ENCODE data around the gene SLC35B1.
A peak's percentile ranks its signal among the peaks of the same experiment; 100 is the strongest.

The SLC35B1 gene

GRCh38 chr17:49691677-49692191 is 16.0 kb downstream of the SLC35B1 start:
- H3K14ac ChIP-seq (ENCODE audit: low read length in 2 of 2), result no peak overlapping the region
- peak overlapping the region; percentile 7 for H3K9ac ChIP-seq (ENCODE audit: low read length)
- no peak overlapping the region for H3K4ac ChIP-seq (ENCODE audit: low read depth in 1 of 2, low read length in 2 of 2)
- H4K8ac ChIP-seq (ENCODE audit: low read length), result no peak overlapping the region
- 74% methylated on average over 7 of the region's 8 CpGs for WGBS
- no peaks in the 10 kb centered on the region for H3K79me1 ChIP-seq (replicated peaks; ENCODE audit: low read length, poor library complexity, severe bottlenecking)
- H2BK15ac ChIP-seq (ENCODE audit: low read depth, poor library complexity, severe bottlenecking), result no peak overlapping the region
- H3K36me3 ChIP-seq (ENCODE audit: control insufficient read depth in 1 of 2, insufficient read depth in 2 of 2, low read depth in 1 of 2, low read length in 2 of 2), result no peaks in the 10 kb centered on the region
- no peak overlapping the region for H2AFZ ChIP-seq (ENCODE audit: low read depth, low read length)
- DNase-seq, result no peak
- no peak overlapping the region for H2BK120ac ChIP-seq (ENCODE audit: low read depth, low read length)
- H4K91ac ChIP-seq (ENCODE audit: low read length), result no peak overlapping the region
- H3K9me3 ChIP-seq (ENCODE audit: control insufficient read depth, low read length), result no peaks in the 10 kb centered on the region
- H3K4me3 ChIP-seq (ENCODE audit: insufficient read depth in 1 of 2, low read depth in 1 of 2, low read length in 2 of 2), result no peak overlapping the region
- H2BK5ac ChIP-seq (ENCODE audit: low read depth, low read length, poor library complexity, severe bottlenecking), result no peak overlapping the region
- no peak overlapping the region for H3K4me2 ChIP-seq (ENCODE audit: low read length, poor library complexity, severe bottlenecking)
- H2BK12ac ChIP-seq (ENCODE audit: low read length in 2 of 2), result no peak overlapping the region
- peaks cover 4 to 10% of the 10 kb centered on the region in 2 experiments for H3K27me3 ChIP-seq (ENCODE audit: control insufficient read depth in 1 of 2, insufficient read depth in 1 of 2, low read length in 2 of 2)
- H3K23ac ChIP-seq (ENCODE audit: low read length in 2 of 2), result no peak overlapping the region
- no peak overlapping the region for H3K27ac ChIP-seq (ENCODE audit: low read length, poor library complexity, severe bottlenecking)
- H3K18ac ChIP-seq (ENCODE audit: low read depth in 1 of 2, low read length in 2 of 2), result no peak overlapping the region
- no peak overlapping the region for H2AK5ac ChIP-seq (ENCODE audit: low read length, severe bottlenecking)
- H3K4me1 ChIP-seq (ENCODE audit: control insufficient read depth, insufficient read depth, low read depth, low read length), result no peaks in the 10 kb centered on the region

GRCh38 chr17:49691086-49691676 is 16.6 kb downstream of the SLC35B1 start:
- Histone ChIP-seq H3K4ac (ENCODE audit: low read depth in 1 of 2, low read length in 2 of 2) (no peak overlapping the region), H4K8ac (ENCODE audit: low read length) (no peak overlapping the region), H3K14ac (ENCODE audit: low read length in 2 of 2) (no peak overlapping the region), H3K4me3 (ENCODE audit: insufficient read depth in 1 of 2, low read depth in 1 of 2, low read length in 2 of 2) (no peak overlapping the region), H2AK5ac (ENCODE audit: low read length, severe bottlenecking) (no peak overlapping the region), H3K27ac (ENCODE audit: low read length, poor library complexity, severe bottlenecking) (no peak overlapping the region), H3K27me3 (ENCODE audit: control insufficient read depth in 1 of 2, insufficient read depth in 1 of 2, low read length in 2 of 2) (peaks cover under 1 to 10% of the 10 kb centered on the region in 2 experiments), H3K9ac (ENCODE audit: low read length) (peak overlapping the region; percentile 7), H3K23ac (ENCODE audit: low read length in 2 of 2) (no peak overlapping the region), H3K4me1 (ENCODE audit: control insufficient read depth, insufficient read depth, low read depth, low read length) (no peaks in the 10 kb centered on the region), H3K4me2 (ENCODE audit: low read length, poor library complexity, severe bottlenecking) (no peak overlapping the region), H2BK5ac (ENCODE audit: low read depth, low read length, poor library complexity, severe bottlenecking) (no peak overlapping the region), H3K79me1 (replicated peaks; ENCODE audit: low read length, poor library complexity, severe bottlenecking) (no peaks in the 10 kb centered on the region), H2AFZ (ENCODE audit: low read depth, low read length) (no peak overlapping the region), H4K91ac (ENCODE audit: low read length) (no peak overlapping the region), H3K9me3 (ENCODE audit: control insufficient read depth, low read length) (no peaks in the 10 kb centered on the region), H3K36me3 (ENCODE audit: control insufficient read depth in 1 of 2, insufficient read depth in 2 of 2, low read depth in 1 of 2, low read length in 2 of 2) (no peaks in the 10 kb centered on the region), H2BK15ac (ENCODE audit: low read depth, poor library complexity, severe bottlenecking) (no peak overlapping the region), H2BK120ac (ENCODE audit: low read depth, low read length) (no peak overlapping the region), H3K18ac (ENCODE audit: low read depth in 1 of 2, low read length in 2 of 2) (no peak overlapping the region), H2BK12ac (ENCODE audit: low read length in 2 of 2) (no peak overlapping the region)
- WGBS, result 87% methylated on average over 9 of the region's 9 CpGs
- DNase-seq, result peak; percentile 56

GRCh38 chr17:49690256-49690655 is 17.5 kb downstream of the SLC35B1 start:
- DNase-seq, result no peak

GRCh38 chr17:49688848-49689247 is 18.9 kb downstream of the SLC35B1 start:
- Histone ChIP-seq H3K18ac (ENCODE audit: low read depth in 1 of 2, low read length in 2 of 2) (peak overlapping the region; percentile 45 to 64), H3K9me3 (ENCODE audit: control insufficient read depth, low read length) (no peaks in the 10 kb centered on the region), H2BK5ac (ENCODE audit: low read depth, low read length, poor library complexity, severe bottlenecking) (no peak overlapping the region), H4K91ac (ENCODE audit: low read length) (peak overlapping the region; percentile 52), H2AFZ (ENCODE audit: low read depth, low read length) (no peak overlapping the region), H3K36me3 (ENCODE audit: control insufficient read depth in 1 of 2, insufficient read depth in 2 of 2, low read depth in 1 of 2, low read length in 2 of 2) (no peaks in the 10 kb centered on the region), H2BK12ac (ENCODE audit: low read length in 2 of 2) (peak overlapping the region; percentile 69 to 97), H3K27ac (ENCODE audit: low read length, poor library complexity, severe bottlenecking) (no peak overlapping the region), H3K79me1 (replicated peaks; ENCODE audit: low read length, poor library complexity, severe bottlenecking) (no peaks in the 10 kb centered on the region), H3K27me3 (ENCODE audit: control insufficient read depth in 1 of 2, insufficient read depth in 1 of 2, low read length in 2 of 2) (peaks cover 0 to 4% of the 10 kb centered on the region in 2 experiments), H4K8ac (ENCODE audit: low read length) (peak overlapping the region; percentile 35), H3K4ac (ENCODE audit: low read depth in 1 of 2, low read length in 2 of 2) (peak overlapping the region in 1 of 2 experiments; percentile 66), H3K4me2 (ENCODE audit: low read length, poor library complexity, severe bottlenecking) (no peak overlapping the region), H3K9ac (ENCODE audit: low read length) (no peak overlapping the region), H2AK5ac (ENCODE audit: low read length, severe bottlenecking) (peak overlapping the region; percentile 39), H3K14ac (ENCODE audit: low read length in 2 of 2) (no peak overlapping the region), H3K4me3 (ENCODE audit: insufficient read depth in 1 of 2, low read depth in 1 of 2, low read length in 2 of 2) (no peak overlapping the region), H2BK120ac (ENCODE audit: low read depth, low read length) (peak overlapping the region; percentile 64), H3K4me1 (ENCODE audit: control insufficient read depth, insufficient read depth, low read depth, low read length) (no peaks in the 10 kb centered on the region), H3K23ac (ENCODE audit: low read length in 2 of 2) (no peak overlapping the region), H2BK15ac (ENCODE audit: low read depth, poor library complexity, severe bottlenecking) (peak overlapping the region; percentile 26)
- WGBS, result 77% methylated on average over 4 of the region's 4 CpGs
- no peak for DNase-seq

More at GRCh38 chr17:49690256-49690655, 17.5 kb downstream of the SLC35B1 start:
- no peak overlapping the region for H3K18ac ChIP-seq (ENCODE audit: low read depth in 1 of 2, low read length in 2 of 2)
- 66% methylated on average over 2 of the region's 2 CpGs for WGBS
- H2BK12ac ChIP-seq (ENCODE audit: low read length in 2 of 2), result no peak overlapping the region
- H3K14ac ChIP-seq (ENCODE audit: low read length in 2 of 2), result no peak overlapping the region
- H2BK120ac ChIP-seq (ENCODE audit: low read depth, low read length), result no peak overlapping the region
- H2BK15ac ChIP-seq (ENCODE audit: low read depth, poor library complexity, severe bottlenecking), result peak overlapping the region; percentile 64
- no peak overlapping the region for H3K9ac ChIP-seq (ENCODE audit: low read length)
- H2BK5ac ChIP-seq (ENCODE audit: low read depth, low read length, poor library complexity, severe bottlenecking), result no peak overlapping the region
- H3K79me1 ChIP-seq (replicated peaks; ENCODE audit: low read length, poor library complexity, severe bottlenecking), result no peaks in the 10 kb centered on the region
- no peaks in the 10 kb centered on the region for H3K9me3 ChIP-seq (ENCODE audit: control insufficient read depth, low read length)
- H3K27ac ChIP-seq (ENCODE audit: low read length, poor library complexity, severe bottlenecking), result no peak overlapping the region
- H3K23ac ChIP-seq (ENCODE audit: low read length in 2 of 2), result no peak overlapping the region
- no peak overlapping the region for H3K4me2 ChIP-seq (ENCODE audit: low read length, poor library complexity, severe bottlenecking)
- peaks cover 0 to 8% of the 10 kb centered on the region in 2 experiments for H3K27me3 ChIP-seq (ENCODE audit: control insufficient read depth in 1 of 2, insufficient read depth in 1 of 2, low read length in 2 of 2)
- no peak overlapping the region for H4K91ac ChIP-seq (ENCODE audit: low read length)
- no peaks in the 10 kb centered on the region for H3K36me3 ChIP-seq (ENCODE audit: control insufficient read depth in 1 of 2, insufficient read depth in 2 of 2, low read depth in 1 of 2, low read length in 2 of 2)
- H3K4me1 ChIP-seq (ENCODE audit: control insufficient read depth, insufficient read depth, low read depth, low read length), result no peaks in the 10 kb centered on the region
- no peak overlapping the region for H3K4me3 ChIP-seq (ENCODE audit: insufficient read depth in 1 of 2, low read depth in 1 of 2, low read length in 2 of 2)
- H4K8ac ChIP-seq (ENCODE audit: low read length), result peak overlapping the region; percentile 20
- H3K4ac ChIP-seq (ENCODE audit: low read depth in 1 of 2, low read length in 2 of 2), result no peak overlapping the region
- H2AFZ ChIP-seq (ENCODE audit: low read depth, low read length), result no peak overlapping the region
- H2AK5ac ChIP-seq (ENCODE audit: low read length, severe bottlenecking), result no peak overlapping the region

Measured in mesenchymal stem cell (in vitro differentiated cells and primary cell).